ENCODE results near the gene GLI2.

DNA sequence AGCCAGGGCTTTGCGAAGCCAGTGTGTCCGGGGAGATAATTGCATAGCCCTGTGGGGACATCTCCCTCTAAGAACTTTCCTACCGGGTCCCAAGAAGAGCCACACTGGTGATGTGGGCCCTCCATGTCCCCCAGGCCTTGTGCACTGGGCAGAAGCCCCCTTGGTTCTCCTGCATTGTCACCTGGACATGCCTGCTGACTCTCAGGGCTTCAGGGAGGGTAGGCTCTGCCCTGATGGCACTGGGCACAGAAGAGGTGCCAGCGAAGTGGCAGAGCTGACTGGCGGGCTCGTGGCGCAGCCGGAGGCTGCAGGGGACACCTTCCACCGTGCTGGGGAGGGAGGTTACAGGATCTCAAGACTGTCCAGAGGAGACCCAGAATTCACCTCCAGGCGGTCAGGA lies 28.3 kb downstream of the GLI2 start:
- TF ChIP-seq CTCF (conservative IDR thresholded peaks at IDR 0.05): no peak
- no peak for TF ChIP-seq EZH2 (IDR thresholded peaks at IDR 0.05; ENCODE audit: low read depth)

All from PC-9 (cell line).